Hepatocyte (in vitro differentiated cells): ENCODE measurements around the gene FASN. TPM values are rescaled to one million over a fixed set of nuclear protein-coding genes. Genes with fewer than 3 reads are reported as not detected.

Experiments used
- DNase-seq: peaks from one replicate; pipeline ENCODE4 v3.0.0-alpha.2; 2016; ENCODE audit warnings: low spot score
- H2AFZ ChIP-seq: fragments of 200-600 bp; sonication (generic); 2 replicates; pipeline ENCODE4 v1.6.0; 2016; ENCODE audit warnings: antibody characterized with exemption, mild to moderate bottlenecking
- H3K27ac ChIP-seq: fragments of 200-600 bp; sonication (generic); 2 replicates; pipeline ENCODE4 v1.5.1; 2016; ENCODE audit warnings: mild to moderate bottlenecking
- H3K27me3 ChIP-seq: fragments of 200-600 bp; sonication (generic); 2 replicates; pipeline ENCODE4 v1.6.1; 2016
- H3K36me3 ChIP-seq: fragments of 200-600 bp; sonication (generic); replicated peaks from 2 replicates; pipeline ENCODE4 v1.5.1; 2016; ENCODE audit warnings: low read depth; ENCODE audit not compliant: insufficient read depth
- H3K4me1 ChIP-seq: fragments of 200-600 bp; sonication (generic); 2 replicates; pipeline ENCODE4 v1.5.1; 2016; ENCODE audit warnings: mild to moderate bottlenecking, moderate library complexity; ENCODE audit not compliant: insufficient read depth
- H3K4me2 ChIP-seq: fragments of 200-600 bp; sonication (generic); 2 replicates; pipeline ENCODE4 v1.6.0; 2016
- H3K4me3 ChIP-seq: fragments of 200-600 bp; sonication (generic); 2 replicates; pipeline ENCODE4 v1.5.1; 2016; ENCODE audit warnings: mild to moderate bottlenecking
- H3K79me2 ChIP-seq: fragments of 200-600 bp; sonication (generic); 2 replicates; pipeline ENCODE4 v1.6.0; 2017; ENCODE audit warnings: mild to moderate bottlenecking
- H3K9me2 ChIP-seq: fragments of 200-600 bp; sonication (generic); replicated peaks from 2 replicates; pipeline ENCODE4 v1.6.0; 2017; ENCODE audit warnings: mild to moderate bottlenecking; ENCODE audit not compliant: insufficient read depth
- H3K9me3 ChIP-seq: fragments of 200-600 bp; sonication (generic); 2 replicates; pipeline ENCODE4 v1.5.1; 2016; ENCODE audit warnings: low read depth, mild to moderate bottlenecking
- H4K20me1 ChIP-seq: fragments of 200-600 bp; sonication (generic); 2 replicates; pipeline ENCODE4 v1.6.0; 2016; ENCODE audit warnings: mild to moderate bottlenecking; ENCODE audit not compliant: insufficient read depth, poor library complexity, severe bottlenecking
- CTCF ChIP-seq: fragments of 200-600 bp; sonication (generic); IDR thresholded peaks from 2 replicates; pipeline ENCODE4 v1.5.1; 2016; ENCODE audit warnings: antibody characterized with exemption, mild to moderate bottlenecking; ENCODE audit not compliant: poor library complexity
- EZH2 ChIP-seq: fragments of 200-600 bp; sonication (generic); IDR thresholded peaks from 2 replicates; pipeline ENCODE4 v1.6.1; 2016; ENCODE audit warnings: antibody characterized with exemption, mild to moderate bottlenecking, borderline replicate concordance
- EZH2phosphoT487 ChIP-seq: fragments of 200-600 bp; sonication (generic); IDR thresholded peaks from one replicate; pipeline ENCODE4 v1.6.1; 2018; ENCODE audit warnings: antibody characterized with exemption, mild to moderate bottlenecking, low read depth, moderate library complexity; ENCODE audit not compliant: unreplicated experiment, severe bottlenecking
- WGBS: methylation state at CpG from one replicate; pipeline ENCODE4 v1.1.6; 2016; ENCODE audit warnings: low lambda C conversion rate; ENCODE audit errors: missing lambda C conversion rate; 5-methylcytosine and 5-hydroxymethylcytosine counted together
- polyA plus RNA-seq: library from polyadenylated mRNA; unstranded; fragments of >200 nt; fragmentation: Nextera tagmentation; extraction: Ambion mirVana; gene quantifications from 2 replicates; pipeline ENCODE4 v1.2.1, GENCODE V29; 2016
- total RNA-seq: library from RNA; depleted of rRNA; stranded (reverse); fragments of >200 nt; gene quantifications from 2 replicates; pipeline ENCODE4 v1.2.3, GENCODE V29; 2014

FASN gene
- total and polyA plus RNA-seq, 2 experiments from 2014 or later, result 77.6 to 118 TPM

GRCh38 chr17:82035488-82035887, 62.5 kb downstream of the FASN start:
- Histone ChIP-seq H3K27ac (no peak overlapping the region), H3K4me1 (peaks cover 15% of the 10 kb centered on the region), H2AFZ (no peak overlapping the region), H3K27me3 (no peaks in the 10 kb centered on the region), H3K4me3 (no peak overlapping the region), H3K9me2 (no peaks in the 10 kb centered on the region), H3K79me2 (peaks cover 11% of the 10 kb centered on the region), H3K9me3 (no peaks in the 10 kb centered on the region), H3K4me2 (no peak overlapping the region), H3K36me3 (no peaks in the 10 kb centered on the region), H4K20me1 (no peaks in the 10 kb centered on the region)
- WGBS, result 95% methylated on average over 8 of the region's 8 CpGs
- DNase-seq, result no peak
- TF ChIP-seq EZH2phosphoT487, result no peak
- TF ChIP-seq CTCF, result no peak
- TF ChIP-seq EZH2, result no peak

- peaks cover 11% of the 10 kb centered on the region for H3K79me2 ChIP-seq
- no peaks in the 10 kb centered on the region for H4K20me1 ChIP-seq
- H3K4me3 ChIP-seq, result no peak overlapping the region
- H2AFZ ChIP-seq, result no peak overlapping the region
- no peak for DNase-seq
- no peak for TF ChIP-seq CTCF
- no peak for TF ChIP-seq EZH2phosphoT487
- no peak for TF ChIP-seq EZH2
- H3K9me2 ChIP-seq, result no peaks in the 10 kb centered on the region
- 87% methylated on average over 18 of the region's 23 CpGs for WGBS
- no peaks in the 10 kb centered on the region for H3K9me3 ChIP-seq
- no peaks in the 10 kb centered on the region for H3K27me3 ChIP-seq
- H3K36me3 ChIP-seq, result no peaks in the 10 kb centered on the region
- H3K27ac ChIP-seq, result no peak overlapping the region
- H3K4me1 ChIP-seq, result peaks cover 20% of the 10 kb centered on the region
- H3K4me2 ChIP-seq, result no peak overlapping the region
Observed at GRCh38 chr17:82034371-82035011, 63.5 kb downstream of the FASN start.

- WGBS, result 95% methylated on average over 17 of the region's 38 CpGs
- Histone ChIP-seq H3K4me3 (no peak overlapping the region), H4K20me1 (no peaks in the 10 kb centered on the region), H2AFZ (no peak overlapping the region), H3K4me2 (no peak overlapping the region), H3K9me3 (no peaks in the 10 kb centered on the region), H3K36me3 (no peaks in the 10 kb centered on the region), H3K79me2 (peaks cover 11% of the 10 kb centered on the region), H3K4me1 (peaks cover 20% of the 10 kb centered on the region), H3K27me3 (no peaks in the 10 kb centered on the region), H3K27ac (no peak overlapping the region), H3K9me2 (no peaks in the 10 kb centered on the region)
- DNase-seq, result no peak
- TF ChIP-seq CTCF, result no peak
- no peak for TF ChIP-seq EZH2phosphoT487
- no peak for TF ChIP-seq EZH2
Observed at GRCh38 chr17:82033359-82034085, 64.5 kb downstream of the FASN start.
